ENCODE measurements around the gene IFT88. TPM values are rescaled to one million over a fixed set of nuclear protein-coding genes. Genes with fewer than 3 reads are reported as not detected.

Gene IFT88
- total RNA-seq, 1 experiment from 2014 or later, result 12.3 TPM

DNA sequence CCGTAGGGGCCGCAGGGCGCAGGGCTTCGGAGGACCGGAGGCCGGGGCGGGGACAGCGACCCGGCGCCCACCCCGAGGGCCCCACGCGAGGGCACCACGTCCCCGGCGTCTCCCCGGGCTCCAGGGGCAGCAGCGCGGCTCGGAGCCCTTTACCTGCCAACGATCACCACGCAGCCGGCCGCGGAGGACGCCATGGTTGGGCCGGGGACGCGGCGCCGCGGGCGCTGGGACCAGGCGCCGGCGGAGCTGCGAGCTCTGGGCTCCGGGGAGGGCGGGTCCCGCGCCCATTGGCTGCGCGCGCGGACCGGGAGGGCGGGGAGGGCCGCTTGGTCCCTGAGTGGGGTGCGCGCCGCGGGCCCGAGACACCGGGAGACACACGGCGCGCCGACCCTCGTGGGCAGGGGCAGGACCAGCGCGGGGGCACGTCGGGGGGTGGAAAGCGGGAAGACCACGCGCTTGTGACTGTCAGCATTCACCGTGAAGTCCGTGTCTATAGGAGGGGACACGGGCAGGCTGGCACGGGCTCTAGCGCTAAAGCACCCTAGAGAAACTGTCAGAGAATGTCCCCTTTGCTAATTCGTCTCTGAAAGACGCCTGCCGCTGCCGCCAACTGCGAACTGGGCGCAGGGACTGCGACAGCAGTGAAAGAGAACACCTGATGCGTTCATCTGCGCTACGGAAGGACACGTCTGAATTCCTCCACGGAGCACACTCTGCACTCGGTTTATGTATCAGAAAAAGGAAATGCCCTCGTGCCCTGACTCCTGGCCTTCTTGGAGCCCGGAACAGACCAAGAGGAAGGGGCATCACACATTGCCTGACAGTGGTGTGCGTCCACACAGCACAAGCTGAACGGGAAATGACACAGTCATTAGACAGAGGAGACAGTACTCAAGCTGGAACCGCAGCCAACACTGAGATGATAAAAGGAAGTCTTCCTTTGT is 41.1 kb upstream of the IFT88 start, which contains the start of gene CRYL1:
Gene CRYL1, minus strand, starts transcription at position 257 of the 944 bp plus-strand sequence. Its CDS starts 63 bp downstream, at position 194.
- peak within 1 kb of the TSS; percentile 70 for H3K27ac ChIP-seq (ENCODE audit: low read length)
- in situ Hi-C loops (cut with HindIII; ENCODE audit: low pct_unique_long_range_greater_than_20kb, low sequenced_read_pairs), result no loop called here
- BruUV-seq (replicated peaks), result no TSS peak
- ChIA-PET POLR2A (no interaction called here), CTCF (no interaction called here)
- no peaks in the 10 kb centered on the region for H3K36me3 ChIP-seq (ENCODE audit: control insufficient read depth, insufficient read depth, low read length)
- no peaks in the 10 kb centered on the region for H3K27me3 ChIP-seq (ENCODE audit: control insufficient read depth, insufficient read depth, low read length)
- peak within 1 kb of the TSS; percentile 66 to 83 for H3K4me3 ChIP-seq (ENCODE audit: low read depth in 2 of 2, low read length in 2 of 2)
- intact Hi-C loops (cut with micrococcal nuclease; ENCODE audit: unreplicated experiment), result no loop called here
- no peaks in the 10 kb centered on the region for H3K9me3 ChIP-seq (ENCODE audit: control insufficient read depth, insufficient read depth, low read depth, low read length)
- TF ChIP-seq, protein P1, sequence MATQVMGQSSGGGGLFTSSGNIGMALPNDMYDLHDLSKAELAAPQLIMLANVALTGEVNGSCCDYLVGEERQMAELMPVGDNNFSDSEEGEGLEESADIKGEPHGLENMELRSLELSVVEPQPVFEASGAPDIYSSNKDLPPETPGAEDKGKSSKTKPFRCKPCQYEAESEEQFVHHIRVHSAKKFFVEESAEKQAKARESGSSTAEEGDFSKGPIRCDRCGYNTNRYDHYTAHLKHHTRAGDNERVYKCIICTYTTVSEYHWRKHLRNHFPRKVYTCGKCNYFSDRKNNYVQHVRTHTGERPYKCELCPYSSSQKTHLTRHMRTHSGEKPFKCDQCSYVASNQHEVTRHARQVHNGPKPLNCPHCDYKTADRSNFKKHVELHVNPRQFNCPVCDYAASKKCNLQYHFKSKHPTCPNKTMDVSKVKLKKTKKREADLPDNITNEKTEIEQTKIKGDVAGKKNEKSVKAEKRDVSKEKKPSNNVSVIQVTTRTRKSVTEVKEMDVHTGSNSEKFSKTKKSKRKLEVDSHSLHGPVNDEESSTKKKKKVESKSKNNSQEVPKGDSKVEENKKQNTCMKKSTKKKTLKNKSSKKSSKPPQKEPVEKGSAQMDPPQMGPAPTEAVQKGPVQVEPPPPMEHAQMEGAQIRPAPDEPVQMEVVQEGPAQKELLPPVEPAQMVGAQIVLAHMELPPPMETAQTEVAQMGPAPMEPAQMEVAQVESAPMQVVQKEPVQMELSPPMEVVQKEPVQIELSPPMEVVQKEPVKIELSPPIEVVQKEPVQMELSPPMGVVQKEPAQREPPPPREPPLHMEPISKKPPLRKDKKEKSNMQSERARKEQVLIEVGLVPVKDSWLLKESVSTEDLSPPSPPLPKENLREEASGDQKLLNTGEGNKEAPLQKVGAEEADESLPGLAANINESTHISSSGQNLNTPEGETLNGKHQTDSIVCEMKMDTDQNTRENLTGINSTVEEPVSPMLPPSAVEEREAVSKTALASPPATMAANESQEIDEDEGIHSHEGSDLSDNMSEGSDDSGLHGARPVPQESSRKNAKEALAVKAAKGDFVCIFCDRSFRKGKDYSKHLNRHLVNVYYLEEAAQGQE (IDR thresholded peaks at IDR 0.05; ENCODE audit: insufficient read depth in 1 of 2, low read depth in 2 of 2, low read length in 1 of 2), result no peak
- peak; percentile 80; the same call in 1 of the 2 replicates for TF ChIP-seq SIN3A (IDR thresholded peaks at IDR 0.05; ENCODE audit: borderline replicate concordance, insufficient read depth, low read depth, low read length)
- TF ChIP-seq POLR2AphosphoS5 (IDR thresholded peaks at IDR 0.05; ENCODE audit: low read depth, low read length), result no peak
- TF ChIP-seq TCF7L2 (IDR thresholded peaks at IDR 0.05; ENCODE audit: low read depth, low read length), result no peak
- H3K4me1 ChIP-seq (ENCODE audit: control insufficient read depth, insufficient read depth, low read length), result no peaks in the 10 kb centered on the region
- ATAC-seq (peak; percentile 95), DNase-seq (ENCODE audit: low read depth, low spot score) (no peak)

DNA sequence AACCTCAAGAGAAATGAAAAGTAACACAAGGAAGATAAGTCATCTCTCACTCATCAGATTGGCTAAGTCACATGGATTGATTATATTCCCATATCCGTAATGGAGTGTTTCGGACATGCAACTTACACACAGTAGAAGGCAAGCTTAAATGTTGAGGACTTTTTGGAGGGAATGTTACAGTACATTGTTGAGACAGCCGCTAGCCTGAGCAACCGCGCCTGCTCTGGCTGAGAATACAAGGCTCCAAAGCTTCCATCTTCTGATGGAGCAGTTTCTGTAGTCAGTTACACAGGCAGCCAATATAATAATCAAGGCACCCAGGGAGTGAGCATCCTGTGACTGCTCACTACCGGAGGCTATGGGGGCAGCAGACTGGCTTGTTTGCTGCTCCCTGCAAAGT is 40.3 kb upstream of the IFT88 start:
- in situ Hi-C loops (cut with HindIII; ENCODE audit: low pct_unique_long_range_greater_than_20kb, low sequenced_read_pairs), result no loop called here
- no TSS peak for BruUV-seq (replicated peaks)
- no peak for DNase-seq (ENCODE audit: low read depth, low spot score)
- H3K36me3 ChIP-seq (ENCODE audit: control insufficient read depth, insufficient read depth, low read length), result no peaks in the 10 kb centered on the region
- no peaks in the 10 kb centered on the region for H3K9me3 ChIP-seq (ENCODE audit: control insufficient read depth, insufficient read depth, low read depth, low read length)
- intact Hi-C loops (cut with micrococcal nuclease; ENCODE audit: unreplicated experiment), result no loop called here
- H3K27me3 ChIP-seq (ENCODE audit: control insufficient read depth, insufficient read depth, low read length), result no peaks in the 10 kb centered on the region
- ChIA-PET POLR2A (no interaction called here), CTCF (no interaction called here)
- H3K4me1 ChIP-seq (ENCODE audit: control insufficient read depth, insufficient read depth, low read length), result no peaks in the 10 kb centered on the region
- TF ChIP-seq, protein P2, sequence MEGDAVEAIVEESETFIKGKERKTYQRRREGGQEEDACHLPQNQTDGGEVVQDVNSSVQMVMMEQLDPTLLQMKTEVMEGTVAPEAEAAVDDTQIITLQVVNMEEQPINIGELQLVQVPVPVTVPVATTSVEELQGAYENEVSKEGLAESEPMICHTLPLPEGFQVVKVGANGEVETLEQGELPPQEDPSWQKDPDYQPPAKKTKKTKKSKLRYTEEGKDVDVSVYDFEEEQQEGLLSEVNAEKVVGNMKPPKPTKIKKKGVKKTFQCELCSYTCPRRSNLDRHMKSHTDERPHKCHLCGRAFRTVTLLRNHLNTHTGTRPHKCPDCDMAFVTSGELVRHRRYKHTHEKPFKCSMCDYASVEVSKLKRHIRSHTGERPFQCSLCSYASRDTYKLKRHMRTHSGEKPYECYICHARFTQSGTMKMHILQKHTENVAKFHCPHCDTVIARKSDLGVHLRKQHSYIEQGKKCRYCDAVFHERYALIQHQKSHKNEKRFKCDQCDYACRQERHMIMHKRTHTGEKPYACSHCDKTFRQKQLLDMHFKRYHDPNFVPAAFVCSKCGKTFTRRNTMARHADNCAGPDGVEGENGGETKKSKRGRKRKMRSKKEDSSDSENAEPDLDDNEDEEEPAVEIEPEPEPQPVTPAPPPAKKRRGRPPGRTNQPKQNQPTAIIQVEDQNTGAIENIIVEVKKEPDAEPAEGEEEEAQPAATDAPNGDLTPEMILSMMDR (IDR thresholded peaks at IDR 0.05), result no peak
- TF ChIP-seq SIN3A (IDR thresholded peaks at IDR 0.05; ENCODE audit: borderline replicate concordance, insufficient read depth, low read depth, low read length), result no peak
- TF ChIP-seq, protein P1 (IDR thresholded peaks at IDR 0.05; ENCODE audit: insufficient read depth in 1 of 2, low read depth in 2 of 2, low read length in 1 of 2), result no peak
- no peak for TF ChIP-seq TCF7L2 (IDR thresholded peaks at IDR 0.05; ENCODE audit: low read depth, low read length)
- no peak for TF ChIP-seq POLR2AphosphoS5 (IDR thresholded peaks at IDR 0.05; ENCODE audit: low read depth, low read length)
- H3K4me3 ChIP-seq (ENCODE audit: low read depth in 2 of 2, low read length in 2 of 2), result peak overlapping the region; percentile 66 to 83
- ATAC-seq, result 0 out of 2 replicates have a peak, but pooled peaks have one; percentile 23
- peak overlapping the region; percentile 70 for H3K27ac ChIP-seq (ENCODE audit: low read length)

Data from Panc1 (cell line).